Kidney epithelial cell (primary cell): ENCODE data around the gene DAPK2. TPM values are rescaled to one million over a fixed set of nuclear protein-coding genes. Genes with fewer than 3 reads are reported as not detected.

Experiments used
- DNase-seq: peaks from one replicate; pipeline ENCODE4 v3.0.0-alpha.2; 2010; ENCODE audit warnings: low read depth
- H3K27me3 ChIP-seq: 2 replicates; pipeline ENCODE4 v1.6.0; 2011; ENCODE audit warnings: low read length; ENCODE audit not compliant: control insufficient read depth, insufficient read depth
- H3K36me3 ChIP-seq: 2 replicates; pipeline ENCODE4 v1.5.1; 2011; ENCODE audit warnings: low read length; ENCODE audit not compliant: control insufficient read depth, insufficient read depth
- H3K4me3 ChIP-seq: 2 replicates; pipeline ENCODE4 v1.5.1; 2011; ENCODE audit warnings: low read depth, mild to moderate bottlenecking, control low read depth, low read length
- total RNA-seq: library from RNA; depleted of rRNA; stranded (reverse); fragments of >200 nt; gene quantifications from 2 replicates; pipeline ENCODE4 v1.2.3, GENCODE V29; 2015
- TF ChIP-seq, protein P1 (sequence below): IDR thresholded peaks from 2 replicates; pipeline ENCODE4 v1.5.1; 2011; ENCODE audit warnings: mild to moderate bottlenecking, moderate library complexity, low read length, control low read depth, inconsistent platforms; ENCODE audit not compliant: insufficient read depth, poor library complexity, severe bottlenecking

The DAPK2 gene
- total RNA-seq, 1 donor from 2014 or later = 0.21 TPM

- no peaks in the 10 kb centered on the region for H3K36me3 ChIP-seq
- TF ChIP-seq, protein P1, sequence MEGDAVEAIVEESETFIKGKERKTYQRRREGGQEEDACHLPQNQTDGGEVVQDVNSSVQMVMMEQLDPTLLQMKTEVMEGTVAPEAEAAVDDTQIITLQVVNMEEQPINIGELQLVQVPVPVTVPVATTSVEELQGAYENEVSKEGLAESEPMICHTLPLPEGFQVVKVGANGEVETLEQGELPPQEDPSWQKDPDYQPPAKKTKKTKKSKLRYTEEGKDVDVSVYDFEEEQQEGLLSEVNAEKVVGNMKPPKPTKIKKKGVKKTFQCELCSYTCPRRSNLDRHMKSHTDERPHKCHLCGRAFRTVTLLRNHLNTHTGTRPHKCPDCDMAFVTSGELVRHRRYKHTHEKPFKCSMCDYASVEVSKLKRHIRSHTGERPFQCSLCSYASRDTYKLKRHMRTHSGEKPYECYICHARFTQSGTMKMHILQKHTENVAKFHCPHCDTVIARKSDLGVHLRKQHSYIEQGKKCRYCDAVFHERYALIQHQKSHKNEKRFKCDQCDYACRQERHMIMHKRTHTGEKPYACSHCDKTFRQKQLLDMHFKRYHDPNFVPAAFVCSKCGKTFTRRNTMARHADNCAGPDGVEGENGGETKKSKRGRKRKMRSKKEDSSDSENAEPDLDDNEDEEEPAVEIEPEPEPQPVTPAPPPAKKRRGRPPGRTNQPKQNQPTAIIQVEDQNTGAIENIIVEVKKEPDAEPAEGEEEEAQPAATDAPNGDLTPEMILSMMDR = no peak
- H3K4me3 ChIP-seq = no peak overlapping the region
- DNase-seq = no peak
- no peaks in the 10 kb centered on the region for H3K27me3 ChIP-seq
These were observed 153.4 kb downstream of the DAPK2 start for GRCh38 chr15:63892794-63893441.

DNA sequence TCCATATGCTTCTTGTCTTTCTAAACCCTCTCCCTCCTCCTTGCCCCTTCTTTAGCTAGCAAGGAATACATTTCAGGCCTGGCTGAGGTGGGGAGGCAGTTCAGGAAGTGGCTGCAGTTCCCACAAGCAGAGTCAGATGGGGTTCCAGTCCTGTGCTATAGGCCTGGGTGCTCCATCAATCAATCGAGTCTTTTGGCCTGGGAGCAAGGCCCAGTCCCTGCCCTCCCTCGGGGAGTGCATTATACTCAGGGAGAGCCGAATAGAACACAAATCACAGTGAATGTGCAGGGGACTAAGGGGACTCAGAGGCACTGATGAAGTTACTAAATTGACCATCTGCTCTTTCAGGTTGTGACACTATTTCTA is 154.5 kb downstream of the DAPK2 start:
- DNase-seq = no peak
- no peaks in the 10 kb centered on the region for H3K27me3 ChIP-seq
- TF ChIP-seq, protein P1 = no peak
- H3K4me3 ChIP-seq = no peak overlapping the region
- H3K36me3 ChIP-seq = no peaks in the 10 kb centered on the region

- Histone ChIP-seq H3K4me3 (no peak overlapping the region), H3K36me3 (no peaks in the 10 kb centered on the region), H3K27me3 (no peaks in the 10 kb centered on the region)
- no peak for DNase-seq
- TF ChIP-seq, protein P1 = peak; percentile 90
These were observed 155.1 kb downstream of the DAPK2 start for GRCh38 chr15:63891079-63891767.

DNA sequence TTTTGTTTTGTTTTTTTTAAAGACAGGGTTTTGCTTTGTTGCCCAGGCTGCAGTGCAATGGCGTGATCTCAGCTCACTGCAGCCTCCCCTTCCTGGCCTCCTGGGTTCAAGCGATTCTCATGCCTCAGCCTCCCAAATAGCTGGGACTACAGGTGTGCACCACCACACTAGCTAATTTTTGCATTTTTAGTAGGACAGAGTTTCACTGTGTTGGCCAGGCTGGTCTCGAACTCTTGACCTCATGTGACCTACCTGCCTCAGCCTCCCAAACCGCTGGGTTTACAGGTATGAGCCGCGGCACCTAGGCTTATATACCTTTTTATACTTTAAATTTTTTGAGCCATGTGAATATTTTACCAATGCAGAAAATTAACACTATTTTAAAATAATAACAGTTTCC is 155.7 kb downstream of the DAPK2 start:
- no peak for DNase-seq
- TF ChIP-seq, protein P1 = no peak
- no peaks in the 10 kb centered on the region for H3K27me3 ChIP-seq
- no peaks in the 10 kb centered on the region for H3K36me3 ChIP-seq
- H3K4me3 ChIP-seq = no peak overlapping the region

- TF ChIP-seq, protein P1 = no peak
- Histone ChIP-seq H3K4me3 (no peak overlapping the region), H3K27me3 (no peaks in the 10 kb centered on the region), H3K36me3 (no peaks in the 10 kb centered on the region)
- DNase-seq = no peak
These were observed 156.5 kb downstream of the DAPK2 start for GRCh38 chr15:63889831-63890230.

GRCh38 chr15:63888823-63889222 is 157.5 kb downstream of the DAPK2 start:
- Histone ChIP-seq H3K27me3 (no peaks in the 10 kb centered on the region), H3K4me3 (no peak overlapping the region), H3K36me3 (no peaks in the 10 kb centered on the region)
- TF ChIP-seq, protein P1 = no peak
- no peak for DNase-seq
